Eye (tissue), 1 donor: Measurements from ENCODE around the gene CPSF2.
"Not testable (repeated sequence)": the region's sequence is repeated elsewhere in the genome, so short reads cannot be mapped to it uniquely, and the experiment has no call there.

Source experiments
- DNase-seq: peaks from one replicate; pipeline ENCODE4 v3.0.0-alpha.2; 2015

The CPSF2 gene

DNA sequence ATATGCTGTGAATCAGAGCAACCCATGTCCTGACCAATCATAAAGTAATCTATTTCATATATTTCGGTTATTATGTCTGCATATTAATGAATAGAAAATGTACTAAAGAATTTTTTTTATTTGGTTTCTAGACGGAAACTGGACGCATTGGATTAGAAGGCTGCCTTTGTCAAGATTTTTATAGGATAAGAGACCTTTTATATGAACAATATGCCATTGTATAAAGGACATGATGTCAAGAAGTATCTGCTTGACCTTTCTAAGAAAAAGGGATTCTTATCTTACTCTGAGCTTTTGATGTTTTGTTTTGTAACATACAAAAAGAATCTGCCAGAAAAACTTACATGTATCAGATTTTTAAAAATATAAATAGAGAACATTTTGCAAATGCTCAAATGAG lies 39.8 kb downstream of the CPSF2 start:
- DNase-seq = no peak

DNA sequence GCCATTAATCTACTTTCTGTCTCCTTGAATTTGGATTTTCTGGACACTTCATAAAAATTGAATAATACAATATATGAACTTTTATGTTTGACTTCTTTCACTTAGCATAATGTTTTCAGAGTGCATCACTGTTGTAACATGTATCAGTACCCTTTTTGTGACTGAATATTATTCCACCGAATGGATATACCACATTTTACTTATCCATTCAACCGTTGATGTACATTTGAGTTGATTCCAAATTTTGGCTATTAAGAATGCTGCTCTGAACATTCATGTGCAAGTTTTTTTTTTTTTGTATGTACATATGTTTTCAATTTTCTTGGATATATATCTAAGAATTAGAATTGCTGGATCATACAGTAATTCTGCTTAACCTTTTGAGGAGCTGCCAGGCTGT lies 43.2 kb downstream of the CPSF2 start:
- no peak for DNase-seq

DNA sequence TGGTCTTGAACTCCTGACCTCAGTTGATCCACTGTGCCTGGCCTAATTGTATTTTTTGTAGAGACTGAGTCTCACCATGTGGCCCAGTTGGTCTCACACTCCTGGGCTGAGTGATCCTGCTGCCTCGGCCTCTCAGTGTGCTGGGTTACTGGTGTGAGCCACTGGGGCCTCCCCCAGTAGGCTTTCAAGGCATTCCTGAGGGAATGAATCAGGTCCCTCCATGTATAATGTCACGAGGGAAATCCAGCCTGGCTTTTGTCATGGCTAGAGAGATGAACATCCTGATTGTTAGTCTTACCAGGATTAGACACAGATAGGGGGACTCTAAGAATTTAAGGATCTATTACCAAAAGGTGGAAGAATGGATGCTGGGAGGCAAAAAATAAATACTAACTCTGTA lies 51.9 kb downstream of the CPSF2 start:
- DNase-seq = no peak

DNA sequence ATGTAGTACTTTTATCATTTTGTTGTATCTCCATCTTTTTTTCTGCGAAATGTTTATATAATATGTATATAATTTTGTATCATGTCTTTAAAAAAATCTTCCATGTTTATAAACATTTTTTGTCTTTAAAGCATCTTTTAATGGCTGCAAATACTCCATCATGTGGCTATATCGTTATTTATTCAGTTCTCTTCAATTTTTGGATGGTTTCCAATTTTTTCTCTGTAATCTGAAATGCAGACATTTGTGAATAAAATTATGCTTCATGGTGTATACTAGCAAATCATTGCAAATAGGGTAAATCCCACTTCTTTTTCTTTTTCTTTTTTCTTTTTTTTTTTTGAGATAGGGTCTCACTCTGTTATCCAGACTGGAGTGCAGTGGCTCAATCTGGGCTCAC lies 54.0 kb downstream of the CPSF2 start:
- no peak for DNase-seq

DNA sequence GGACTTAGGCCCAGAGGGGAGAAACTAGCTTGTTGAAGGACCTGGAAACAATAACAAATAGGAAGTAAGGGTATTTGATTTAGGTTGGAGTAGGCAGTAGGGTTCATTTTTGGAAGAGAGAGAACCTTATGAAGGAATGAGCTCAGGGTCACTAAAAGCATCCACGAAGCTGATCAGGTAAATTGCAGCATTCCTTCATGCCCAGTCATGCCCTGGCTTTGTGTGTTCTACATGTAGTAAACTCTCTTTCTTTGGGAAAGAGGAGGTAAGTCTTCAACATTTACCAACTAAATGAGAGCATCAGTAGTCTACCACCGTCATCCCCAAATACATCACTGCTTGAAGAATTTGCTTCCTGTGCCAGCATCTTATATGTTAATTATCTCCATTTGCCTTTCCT lies 54.7 kb downstream of the CPSF2 start:
- DNase-seq = no peak

DNA sequence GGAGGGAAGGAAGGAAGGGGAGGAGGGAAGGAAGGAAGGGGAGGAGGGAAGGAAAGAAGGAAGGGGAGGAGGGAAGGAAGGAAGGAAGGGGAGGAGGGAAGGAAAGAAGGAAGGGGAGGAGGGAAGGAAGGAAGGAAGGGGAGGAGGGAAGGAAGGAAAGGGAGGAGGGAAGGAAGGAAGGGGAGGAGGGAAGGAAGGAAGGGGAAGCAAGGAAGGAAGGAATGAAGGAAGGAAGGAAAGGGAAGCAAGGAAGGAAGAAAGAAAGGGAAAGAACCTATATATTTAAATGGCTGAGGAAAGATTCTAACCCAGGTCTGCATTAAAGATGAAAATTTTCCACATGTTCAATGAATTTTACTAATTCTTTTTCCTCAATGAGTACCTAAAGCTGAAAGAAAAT lies 57.4 kb downstream of the CPSF2 start:
- not testable (repeated sequence) for DNase-seq

DNA sequence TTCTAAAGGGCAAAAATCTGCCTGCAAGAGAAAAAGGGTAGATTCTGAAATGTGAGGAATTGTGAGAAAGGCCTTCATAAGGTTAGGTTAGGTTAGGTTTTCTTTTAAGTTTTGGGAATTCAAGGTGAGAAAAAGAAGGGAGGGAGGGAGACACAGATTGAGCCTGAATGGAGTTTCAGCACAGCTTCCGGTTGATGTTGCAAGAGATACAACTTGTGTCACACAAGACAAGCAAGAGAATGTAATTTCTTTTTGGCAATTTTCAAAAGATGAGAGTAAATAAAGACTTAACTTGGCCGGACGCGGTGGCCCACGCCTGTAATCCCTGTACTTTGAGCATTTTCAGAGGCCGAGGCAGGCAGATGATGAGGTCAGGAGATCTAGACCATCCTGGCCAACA lies 63.8 kb downstream of the CPSF2 start:
- no peak for DNase-seq

DNA sequence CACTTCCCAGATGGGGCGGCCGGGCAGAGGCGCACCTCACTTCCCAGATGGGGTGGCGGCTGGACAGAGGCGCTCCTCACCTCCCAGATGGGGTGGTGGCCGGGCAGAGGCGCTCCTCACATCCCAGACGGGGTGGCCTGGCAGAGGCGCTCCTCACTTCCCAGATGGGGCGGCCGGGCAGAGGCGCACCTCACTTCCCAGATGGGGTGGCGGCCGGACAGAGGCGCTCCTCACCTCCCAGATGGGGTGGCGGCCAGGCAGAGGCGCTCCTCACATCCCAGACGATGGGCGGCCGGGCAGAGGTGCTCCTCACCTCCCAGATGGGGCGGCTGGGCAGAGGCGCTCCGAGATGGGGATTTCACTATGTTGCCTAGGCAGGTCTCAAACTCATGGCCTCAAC lies 65.8 kb downstream of the CPSF2 start:
- DNase-seq = not testable (repeated sequence)

DNA sequence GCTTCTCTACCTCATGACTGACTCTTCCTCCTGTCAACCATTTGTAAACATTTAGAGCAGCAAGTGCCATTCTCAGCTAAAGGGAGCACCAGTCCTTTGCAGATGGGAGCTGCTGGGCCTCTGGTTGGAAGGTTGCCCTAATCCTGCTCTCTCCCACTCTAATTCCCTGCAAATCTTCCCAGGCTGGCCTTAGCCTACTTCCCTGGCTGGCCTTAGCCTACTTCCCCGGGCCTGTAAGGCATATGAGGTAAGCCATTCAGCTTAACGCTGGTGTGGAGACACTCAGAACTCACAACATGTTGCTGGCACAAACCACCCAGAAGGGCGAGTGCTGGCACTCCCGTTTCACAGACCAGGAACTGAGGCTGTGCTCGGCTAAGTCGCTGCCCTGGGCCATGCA lies 69.0 kb downstream of the CPSF2 start:
- DNase-seq = no peak

DNA sequence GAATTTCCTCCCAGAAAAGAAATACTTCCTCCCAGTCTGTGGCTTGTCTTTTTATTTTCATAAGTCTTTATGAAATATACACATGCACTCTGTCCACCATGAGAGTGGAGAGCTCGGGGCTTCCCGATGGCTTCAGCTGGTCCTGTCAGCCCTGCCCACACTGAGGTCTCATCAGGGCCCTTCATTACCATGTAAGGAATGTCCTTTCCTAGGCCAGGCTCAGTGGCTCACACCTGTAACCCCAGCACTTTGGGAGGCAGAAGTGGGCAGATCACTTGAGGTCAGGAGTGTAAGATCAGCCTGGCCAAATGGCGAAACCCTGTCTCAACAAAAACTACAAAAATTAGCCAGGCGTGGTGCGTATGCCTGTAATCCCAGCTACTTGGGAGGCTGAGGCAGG lies 77.0 kb downstream of the CPSF2 start:
- DNase-seq = no peak

DNA sequence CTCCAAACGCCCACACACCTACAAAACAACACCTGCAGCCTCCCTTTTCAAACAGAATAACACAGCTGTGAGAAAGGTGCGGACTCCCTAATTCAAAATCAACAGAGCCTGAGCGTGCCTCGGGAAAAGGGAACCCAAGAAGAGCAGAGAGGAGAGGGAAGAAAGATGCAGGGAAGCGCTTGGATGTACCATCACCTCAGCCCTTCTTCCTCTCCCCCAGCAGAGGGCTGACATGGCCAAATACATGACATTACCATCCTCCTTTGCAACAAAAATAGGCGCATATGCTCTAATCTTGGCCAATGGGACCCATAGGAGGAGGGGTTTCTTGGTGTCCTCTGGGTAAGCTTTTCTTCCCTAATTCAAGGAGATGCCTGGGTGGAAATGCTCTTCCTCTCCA lies 78.0 kb downstream of the CPSF2 start:
- DNase-seq = no peak

DNA sequence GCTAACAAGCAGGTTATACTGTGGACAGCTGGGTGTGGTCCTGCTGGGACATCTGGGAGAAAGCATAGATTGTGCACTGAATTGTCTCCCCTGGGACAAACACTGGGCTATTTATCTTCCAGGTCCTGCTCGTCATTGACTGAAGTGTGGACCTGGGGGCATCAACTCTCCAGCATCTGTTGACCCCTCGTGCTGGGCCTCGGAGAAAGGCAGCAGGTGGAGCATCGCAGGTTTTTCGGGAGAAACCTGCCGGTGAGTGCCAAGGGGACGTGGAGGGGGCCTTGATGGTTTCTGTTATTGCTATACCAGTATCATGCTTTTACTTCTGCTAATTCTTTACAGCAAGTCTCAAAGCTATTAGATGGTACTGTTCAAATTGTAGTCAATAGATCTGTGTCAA lies 81.3 kb downstream of the CPSF2 start:
- no peak for DNase-seq

DNA sequence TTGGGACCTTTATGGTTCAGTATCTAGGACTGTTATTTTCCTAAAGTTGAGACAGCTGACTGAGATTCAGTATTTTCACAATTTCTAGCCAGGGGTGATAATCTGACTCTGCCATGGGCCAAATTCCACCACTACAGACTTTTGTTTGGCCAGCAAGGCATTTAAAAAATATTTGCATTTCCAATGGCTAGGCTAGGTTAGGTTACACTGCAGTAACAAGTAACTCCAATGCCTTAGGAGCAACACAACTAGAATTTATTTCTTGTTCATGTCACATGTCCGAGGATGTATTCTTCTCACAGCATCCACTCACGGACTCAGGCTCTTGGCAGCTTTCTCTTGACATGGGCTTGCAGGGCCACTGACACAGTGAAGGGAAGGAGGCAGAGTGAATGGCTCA lies 83.0 kb downstream of the CPSF2 start:
- DNase-seq = no peak

DNA sequence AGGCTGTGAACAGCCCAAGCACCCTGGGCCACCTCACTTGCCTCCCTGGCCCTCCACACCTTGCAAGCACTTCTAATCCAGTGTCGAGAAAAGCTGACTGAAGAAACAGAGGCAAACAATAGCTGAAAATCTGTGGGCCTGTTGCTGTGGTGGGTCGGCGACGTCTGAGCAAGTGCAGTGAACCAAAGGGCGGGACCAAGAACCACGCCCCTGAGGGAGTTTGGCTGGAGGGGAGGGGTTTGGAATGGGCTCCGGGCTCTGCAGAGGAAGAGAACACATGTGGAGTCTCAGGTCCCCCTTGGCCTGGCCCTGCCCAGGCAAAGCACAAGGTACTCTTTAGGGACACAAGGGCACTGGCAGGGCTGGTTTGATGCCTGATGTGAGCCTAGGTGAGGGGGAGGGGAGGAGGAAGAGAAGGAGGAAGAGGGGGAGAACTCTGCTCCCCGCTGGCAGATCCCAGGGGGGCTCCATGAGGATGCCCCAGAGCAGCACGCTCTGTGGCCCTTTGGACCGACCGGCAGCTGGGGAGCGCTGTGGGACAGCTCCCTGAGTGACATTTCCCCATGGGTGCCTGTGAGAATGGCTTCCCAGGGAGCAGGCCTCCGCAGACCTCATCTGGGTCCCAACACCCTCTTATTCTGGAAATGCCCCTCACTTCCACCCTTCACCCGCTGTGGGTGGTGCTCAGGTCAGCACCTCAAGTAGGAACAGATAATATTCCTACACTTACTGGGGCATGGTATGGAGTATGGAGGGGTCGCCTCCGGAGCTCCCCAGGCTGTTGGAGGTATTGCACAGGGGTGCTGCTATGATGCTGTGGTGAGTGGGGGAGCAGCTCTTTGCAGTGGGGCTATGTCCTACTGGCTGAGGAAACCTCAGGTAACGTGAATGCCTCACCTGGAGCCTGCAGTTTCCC lies 85.5 kb downstream of the CPSF2 start:
- DNase-seq = no peak

DNA sequence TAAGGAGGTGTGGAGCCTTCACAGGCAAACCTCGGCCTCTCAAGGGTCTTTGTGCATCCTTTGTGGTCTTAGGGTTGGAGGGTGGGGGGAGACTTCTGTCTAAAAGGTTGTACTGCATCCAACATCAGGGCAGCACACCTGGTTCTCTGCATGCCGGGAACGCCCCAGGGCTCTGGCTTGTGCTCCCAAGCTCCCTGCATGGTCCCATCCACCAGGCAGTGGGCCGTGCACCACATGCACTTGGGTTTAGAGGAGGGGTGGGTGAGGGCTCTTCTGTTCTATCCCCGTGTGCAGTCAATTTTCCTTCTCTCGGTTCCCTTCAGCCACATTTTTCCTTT lies 86.1 kb downstream of the CPSF2 start:
- no peak for DNase-seq

DNA sequence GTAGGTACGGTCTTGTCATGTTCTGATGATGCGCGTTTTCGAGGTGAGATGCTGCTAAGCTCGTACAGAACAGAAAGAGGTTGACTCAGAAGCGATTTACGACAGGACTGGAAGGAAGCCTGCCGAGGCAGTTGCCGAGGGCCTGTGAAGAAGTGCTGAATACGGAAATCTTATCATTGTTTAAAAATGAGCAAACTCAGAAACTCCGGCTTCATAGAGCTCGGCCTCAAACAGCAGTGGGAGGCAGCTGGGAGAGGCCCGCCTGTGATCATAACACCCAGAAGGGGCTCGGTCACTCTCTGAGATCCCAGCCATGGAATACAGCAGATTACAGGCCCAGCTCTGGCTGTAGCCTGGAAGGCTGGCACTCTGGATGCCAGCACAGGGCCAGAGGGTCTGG lies 87.4 kb downstream of the CPSF2 start:
- no peak for DNase-seq

DNA sequence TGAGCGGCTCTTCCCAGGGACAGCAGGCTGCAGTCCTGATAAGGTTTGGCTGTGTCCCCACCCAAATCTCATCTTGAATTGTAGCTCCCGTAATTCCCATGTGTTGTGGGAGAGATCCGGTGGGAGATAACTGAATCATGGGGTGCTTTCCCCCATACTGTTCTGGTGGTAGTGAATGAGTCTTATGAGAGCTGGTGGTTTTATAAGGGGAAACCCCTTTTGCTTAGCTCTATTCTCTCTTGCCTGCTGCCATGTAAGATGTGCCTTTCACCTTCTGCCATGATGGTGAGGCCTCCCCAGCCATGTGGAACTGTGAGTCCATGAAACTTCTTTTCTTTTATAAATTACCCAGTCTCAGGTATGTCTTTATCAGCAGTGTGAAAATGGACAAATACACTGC lies 91.4 kb downstream of the CPSF2 start:
- DNase-seq = not testable (repeated sequence)

DNA sequence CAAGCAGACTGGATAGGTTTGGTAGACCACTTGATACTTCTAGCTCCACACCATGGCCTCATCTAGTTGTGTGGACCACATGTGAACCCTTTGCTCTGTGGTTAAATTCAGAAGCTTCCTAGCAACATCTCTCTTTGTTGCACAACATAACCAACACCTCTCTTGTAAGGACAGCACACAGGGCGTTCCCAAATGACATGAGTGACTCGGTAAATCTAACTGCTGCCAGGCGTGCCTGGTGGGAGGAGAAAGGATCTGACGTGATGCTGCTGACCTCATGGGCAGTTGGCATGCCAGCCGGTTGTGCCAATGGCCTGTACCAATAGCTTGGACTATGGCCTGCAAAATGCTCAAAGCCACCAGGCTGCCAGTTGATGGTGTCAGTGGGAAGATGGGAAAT lies 93.8 kb downstream of the CPSF2 start:
- no peak for DNase-seq

DNA sequence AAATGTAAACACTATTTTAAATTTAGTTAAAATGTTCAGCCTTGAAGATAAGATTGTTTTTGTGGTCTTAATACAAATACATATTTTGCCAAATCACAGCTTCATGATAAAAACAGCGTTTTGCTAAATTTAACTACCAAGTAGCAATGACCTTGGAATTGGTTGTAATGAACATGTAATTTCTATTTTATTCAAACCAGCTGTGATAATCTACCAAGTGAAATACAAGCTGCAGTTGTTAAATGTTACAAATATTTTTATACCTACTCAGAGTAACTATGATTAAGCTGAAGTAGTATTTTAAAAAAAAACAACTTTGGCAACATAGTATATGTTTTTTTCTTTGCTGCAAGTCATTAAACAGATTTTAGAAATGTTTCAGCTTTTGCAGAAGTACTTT lies 96.2 kb downstream of the CPSF2 start:
- no peak for DNase-seq
